Measurements from ENCODE around the gene ANKH.
"Not testable (repeated sequence)": the region's sequence is repeated elsewhere in the genome, so short reads cannot be mapped to it uniquely, and the experiment has no call there.

Gene ANKH

GRCh38 chr5:14871214-14872069 is at the start of gene ANKH:
Gene ANKH (minus strand): TSS chr5:14871778. CDS start chr5:14871447, 331 bp downstream.
- peak within 1 kb of the TSS; percentile 74 for H3K4me3 ChIP-seq (ENCODE audit: low read length)
- DNase-seq (ENCODE audit: low read depth) = peak; percentile 70
- TF ChIP-seq, protein P1, sequence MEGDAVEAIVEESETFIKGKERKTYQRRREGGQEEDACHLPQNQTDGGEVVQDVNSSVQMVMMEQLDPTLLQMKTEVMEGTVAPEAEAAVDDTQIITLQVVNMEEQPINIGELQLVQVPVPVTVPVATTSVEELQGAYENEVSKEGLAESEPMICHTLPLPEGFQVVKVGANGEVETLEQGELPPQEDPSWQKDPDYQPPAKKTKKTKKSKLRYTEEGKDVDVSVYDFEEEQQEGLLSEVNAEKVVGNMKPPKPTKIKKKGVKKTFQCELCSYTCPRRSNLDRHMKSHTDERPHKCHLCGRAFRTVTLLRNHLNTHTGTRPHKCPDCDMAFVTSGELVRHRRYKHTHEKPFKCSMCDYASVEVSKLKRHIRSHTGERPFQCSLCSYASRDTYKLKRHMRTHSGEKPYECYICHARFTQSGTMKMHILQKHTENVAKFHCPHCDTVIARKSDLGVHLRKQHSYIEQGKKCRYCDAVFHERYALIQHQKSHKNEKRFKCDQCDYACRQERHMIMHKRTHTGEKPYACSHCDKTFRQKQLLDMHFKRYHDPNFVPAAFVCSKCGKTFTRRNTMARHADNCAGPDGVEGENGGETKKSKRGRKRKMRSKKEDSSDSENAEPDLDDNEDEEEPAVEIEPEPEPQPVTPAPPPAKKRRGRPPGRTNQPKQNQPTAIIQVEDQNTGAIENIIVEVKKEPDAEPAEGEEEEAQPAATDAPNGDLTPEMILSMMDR (conservative IDR thresholded peaks at IDR 0.05; ENCODE audit: low read length) = peak; percentile 22

DNA sequence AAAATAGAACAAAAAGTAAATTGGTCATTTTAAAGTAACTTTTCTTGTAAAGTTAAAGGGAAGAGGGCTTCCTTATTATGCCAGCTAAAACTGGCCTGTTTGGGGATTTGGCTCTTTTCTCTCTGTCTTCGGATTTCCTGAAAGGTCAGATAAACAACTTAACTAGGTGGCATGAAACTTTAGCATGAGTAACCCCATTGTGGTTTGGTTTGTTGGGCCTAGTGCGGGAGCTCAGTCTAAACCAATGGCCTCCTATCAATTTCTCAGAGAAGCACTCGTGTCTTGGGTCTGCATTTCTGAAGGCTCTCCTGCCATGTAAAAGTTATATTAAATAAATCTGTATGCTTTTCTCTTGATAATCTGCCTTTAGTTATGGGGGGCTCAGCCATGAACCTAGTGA is 48.5 kb upstream of the ANKH start:
- TF ChIP-seq, protein P1 (conservative IDR thresholded peaks at IDR 0.05; ENCODE audit: low read length) = no peak
- H3K4me3 ChIP-seq (ENCODE audit: low read length) = no peak overlapping the region
- no peak for DNase-seq (ENCODE audit: low read depth)

- not testable (repeated sequence) for DNase-seq (ENCODE audit: low read depth); H3K4me3 ChIP-seq (ENCODE audit: low read length)
Measured at GRCh38 chr5:14919106-14919505, 47.5 kb upstream of the ANKH start.

DNA sequence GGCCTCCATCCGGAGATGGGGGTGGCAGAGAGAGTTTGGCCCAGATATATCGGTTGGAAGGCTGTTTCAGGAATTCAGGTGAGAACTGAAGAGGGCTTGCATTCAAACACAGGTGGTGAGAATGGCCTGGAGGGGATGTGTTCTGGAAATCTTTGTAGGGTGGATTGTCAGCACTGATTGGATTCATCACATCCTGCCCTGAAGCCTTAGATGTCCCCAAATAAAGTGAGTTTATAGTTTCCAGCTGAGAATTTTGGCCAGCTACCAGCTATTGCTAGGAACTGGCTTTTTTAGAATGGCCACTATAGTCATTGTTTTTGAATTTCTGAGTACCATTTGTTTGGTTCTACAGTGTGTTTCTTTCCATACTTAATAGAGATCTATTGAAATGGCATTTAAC is 46.1 kb upstream of the ANKH start:
- TF ChIP-seq, protein P1 (conservative IDR thresholded peaks at IDR 0.05; ENCODE audit: low read length) = no peak
- DNase-seq (ENCODE audit: low read depth) = peak; percentile 70
- H3K4me3 ChIP-seq (ENCODE audit: low read length) = no peak overlapping the region

- TF ChIP-seq, protein P1 (conservative IDR thresholded peaks at IDR 0.05; ENCODE audit: low read length) = no peak
- H3K4me3 ChIP-seq (ENCODE audit: low read length) = no peak overlapping the region
- DNase-seq (ENCODE audit: low read depth) = no peak
Measured at GRCh38 chr5:14915291-14915952, 43.8 kb upstream of the ANKH start.

DNA sequence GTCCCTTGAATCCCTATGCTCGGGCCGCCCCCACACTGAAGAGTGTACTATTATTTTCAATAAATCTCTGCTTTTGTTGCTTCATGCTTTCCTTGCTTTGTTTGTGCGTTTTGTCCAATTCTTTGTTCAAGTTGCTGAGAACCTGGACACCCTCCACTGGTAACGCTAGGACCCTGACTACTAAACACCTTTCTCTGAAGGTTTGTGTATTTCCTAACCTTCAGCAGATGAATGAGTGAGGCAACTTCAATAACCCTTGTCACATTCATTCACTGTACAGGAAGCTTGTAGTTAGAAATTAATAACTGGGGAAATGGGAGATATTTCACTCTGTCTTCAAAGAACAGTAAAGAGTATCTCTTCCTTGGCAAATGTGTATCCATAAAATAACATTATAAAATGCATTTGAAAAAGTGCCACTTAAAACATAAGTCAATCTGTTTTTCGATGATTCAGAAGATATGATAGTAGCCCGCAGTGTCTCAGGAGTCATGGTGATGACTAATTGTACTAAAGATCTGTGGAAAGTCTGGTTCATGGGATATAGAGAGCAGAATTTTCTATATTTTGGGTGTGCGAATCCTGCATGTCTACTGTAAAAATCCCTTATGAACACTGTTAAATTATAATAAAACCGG is 43.2 kb upstream of the ANKH start:
- DNase-seq (ENCODE audit: low read depth) = peak; percentile 43
- H3K4me3 ChIP-seq (ENCODE audit: low read length) = no peak overlapping the region
- TF ChIP-seq, protein P1 (conservative IDR thresholded peaks at IDR 0.05; ENCODE audit: low read length) = no peak

DNA sequence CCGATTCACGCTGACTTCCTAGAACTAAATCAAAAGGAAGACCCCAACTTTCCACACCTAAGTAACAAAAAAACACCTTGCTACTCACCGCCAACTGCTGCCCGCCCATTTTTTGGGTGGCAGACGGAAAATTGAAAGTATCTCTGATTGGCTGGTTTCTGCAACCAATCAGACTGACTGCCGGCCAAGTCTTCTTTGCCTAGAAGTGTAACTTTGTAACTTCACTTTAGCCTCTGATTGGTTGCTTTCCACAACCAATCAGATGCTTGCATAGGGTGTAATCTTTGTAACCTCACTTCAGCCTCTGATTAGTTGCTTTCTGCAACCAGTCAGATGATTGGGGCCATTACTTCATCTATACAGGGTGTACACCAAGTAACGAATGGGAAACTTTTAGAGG is 42.6 kb upstream of the ANKH start:
- no peak overlapping the region for H3K4me3 ChIP-seq (ENCODE audit: low read length)
- TF ChIP-seq, protein P1 (conservative IDR thresholded peaks at IDR 0.05; ENCODE audit: low read length) = no peak
- no peak for DNase-seq (ENCODE audit: low read depth)

Measured in AG10803 (cell line).